H54 (cell line): ENCODE measurements around the gene STX1B.

ENCODE experiments used
- DNase-seq: peaks from one replicate; pipeline ENCODE4 v3.0.0; 2011; ENCODE audit warnings: low spot score, mixed read lengths; ENCODE audit not compliant: insufficient read length
- FAIRE-seq: peaks from 3 replicates; lab custom pipeline; 2011; peaks lifted over from hg19 to GRCh38; lab: Jason Lieb, UNC
- POLR2A ChIP-seq: IDR thresholded peaks from 2 replicates; pipeline ENCODE4 v1.6.1; 2011; ENCODE audit warnings: low read depth, mild to moderate bottlenecking, low read length

STX1B gene

DNA sequence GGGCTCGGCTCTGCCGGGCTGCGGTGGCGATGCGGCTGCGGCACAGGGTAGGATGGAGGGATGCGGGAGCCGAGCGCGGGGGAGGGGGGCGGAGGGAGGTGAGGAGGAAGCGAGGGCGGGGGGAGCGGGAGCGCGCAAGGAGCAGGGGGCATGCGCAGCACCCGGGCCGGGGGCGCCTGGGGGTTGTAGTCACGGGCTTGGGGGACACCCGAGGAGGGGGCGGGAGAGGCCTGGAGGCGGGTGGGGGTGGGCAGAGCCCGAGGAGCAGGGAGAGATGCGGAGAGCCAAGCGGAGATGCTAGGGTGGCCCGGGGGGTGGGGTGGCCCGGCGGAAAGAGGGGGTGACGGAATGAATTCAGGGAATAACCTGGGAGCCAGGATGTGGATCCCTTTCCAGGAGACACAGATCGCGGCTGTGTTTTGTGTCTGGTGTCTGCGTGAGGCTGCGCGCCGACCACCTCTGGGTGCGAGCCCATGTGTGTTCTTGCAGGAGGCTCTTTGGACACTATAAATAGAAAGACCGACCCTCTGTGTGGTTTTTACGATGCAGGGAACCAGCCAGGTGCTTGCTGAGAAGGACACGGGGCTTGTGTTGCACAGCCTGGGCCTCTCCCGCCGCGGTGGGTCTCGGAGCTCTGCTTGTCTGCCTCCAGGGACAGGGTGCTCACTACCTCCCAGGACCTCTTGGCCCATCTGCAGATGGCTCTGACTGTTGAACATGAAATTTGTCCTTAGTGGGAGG is at the start of gene STX1B:
Gene STX1B, minus strand, starts transcription at position 54 of the 741 bp plus-strand sequence. CDS start 242 bp downstream, outside the sequence.
- FAIRE-seq: no peak
- DNase-seq: no peak
- TF ChIP-seq POLR2A: 0 out of 2 replicates have a peak, but pooled peaks have one; percentile 12

DNA sequence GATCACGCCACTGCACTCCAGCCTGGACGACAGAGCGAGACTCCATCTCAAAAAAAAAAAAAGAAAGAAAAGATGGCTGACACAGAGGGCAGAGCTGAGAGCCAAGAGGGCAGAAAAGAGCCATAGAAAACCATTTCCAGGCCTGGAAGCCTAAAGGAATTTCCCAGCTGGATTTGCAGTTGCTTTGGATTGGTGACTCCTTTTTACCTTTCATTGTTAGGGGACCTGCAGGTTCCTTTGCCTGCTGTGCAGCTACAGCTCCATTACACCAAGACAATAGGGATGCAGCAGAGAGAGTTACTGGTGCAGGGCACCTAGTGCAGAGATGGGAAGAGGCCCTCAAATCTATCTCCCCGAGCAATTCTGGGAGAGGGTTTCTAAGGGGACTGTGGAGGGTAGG is 45.2 kb upstream of the STX1B start:
- DNase-seq: no peak
- FAIRE-seq: no peak
- no peak for TF ChIP-seq POLR2A

DNA sequence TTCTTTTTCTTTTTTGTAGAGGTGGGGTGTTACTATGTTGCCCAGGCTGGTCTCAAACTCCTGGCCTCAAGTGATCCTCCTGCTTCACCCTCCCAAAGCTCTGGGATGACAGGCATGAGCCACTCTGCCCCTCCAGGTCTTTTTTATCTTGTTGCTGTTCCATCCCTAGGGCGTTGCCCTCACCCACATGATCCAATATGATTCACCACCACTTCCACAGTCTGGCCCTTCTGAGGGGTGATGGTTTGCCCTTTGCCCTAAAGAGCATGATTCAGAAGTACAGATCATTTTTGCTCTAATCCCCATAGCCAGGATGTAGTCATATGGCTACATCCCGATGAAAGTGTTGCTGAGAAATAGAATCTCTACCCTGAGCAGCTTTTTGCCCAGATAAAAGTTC is 41.7 kb upstream of the STX1B start:
- FAIRE-seq (peak; percentile 93), DNase-seq (peak; percentile 91)

DNA sequence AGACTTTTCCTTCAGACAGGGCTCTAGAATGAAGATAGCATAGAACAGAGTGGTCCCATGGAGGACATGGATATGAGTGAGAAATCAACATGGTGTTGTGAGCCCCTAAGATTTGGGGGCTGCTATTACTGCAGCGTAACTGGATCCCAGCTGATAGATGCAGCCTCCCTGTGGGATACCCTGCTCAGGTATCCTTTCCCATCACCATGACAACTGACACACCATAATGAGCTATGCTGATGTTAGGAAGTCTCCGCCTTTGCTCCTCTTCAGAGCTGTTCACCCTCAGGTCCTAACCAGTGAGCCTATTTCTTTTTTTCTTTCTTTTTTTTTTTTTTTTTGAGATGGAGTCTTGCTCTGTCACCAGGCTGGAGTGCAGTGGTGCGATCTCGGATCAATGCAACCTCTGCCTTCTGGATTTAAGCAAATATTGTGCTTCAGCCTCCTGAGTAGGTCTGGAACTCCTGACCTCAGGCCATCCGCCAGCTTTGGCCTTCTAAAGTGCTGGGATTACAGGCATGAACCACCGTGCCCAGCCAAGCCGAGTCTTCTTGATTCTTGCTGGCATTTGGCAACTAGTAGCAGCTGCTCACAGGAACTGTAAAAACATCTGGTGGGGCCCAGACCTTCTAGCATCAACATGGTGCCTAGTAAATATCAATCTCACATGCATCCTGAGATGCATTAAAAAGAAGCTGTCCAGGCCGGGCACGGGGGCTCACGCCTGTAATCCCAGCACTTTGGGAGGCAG is 40.0 kb upstream of the STX1B start:
- no peak for TF ChIP-seq POLR2A
- no peak for FAIRE-seq
- no peak for DNase-seq

More for the DNA sequence above, 41.7 kb upstream of the STX1B start:
- no peak for TF ChIP-seq POLR2A

DNA sequence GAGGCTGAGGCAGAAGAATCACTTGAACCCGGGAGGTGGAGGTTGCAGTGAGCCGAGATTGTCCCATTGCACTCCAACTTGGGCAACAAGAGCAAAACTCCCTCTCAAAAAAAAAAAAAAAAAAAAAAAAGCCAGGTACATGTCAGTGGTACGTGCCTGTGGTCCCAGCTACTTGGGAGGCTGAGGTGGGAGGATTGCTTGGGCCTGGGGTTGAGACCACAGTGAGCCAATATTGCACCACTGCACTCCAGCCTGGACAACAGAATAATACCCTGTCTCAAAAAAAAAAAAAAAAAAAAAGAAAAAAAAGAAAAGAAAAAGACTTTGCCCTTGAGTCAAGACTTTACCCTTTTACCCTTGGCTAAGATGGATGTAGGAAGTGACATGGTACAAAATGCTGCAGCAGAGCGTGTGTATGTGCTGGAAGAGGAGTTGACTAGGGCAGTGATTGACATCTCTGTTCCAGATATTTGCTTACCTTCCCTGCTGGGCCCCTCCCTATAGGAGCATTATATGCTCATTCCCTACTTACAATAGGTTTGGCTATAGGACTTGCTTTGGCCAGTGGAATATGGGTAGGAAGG is 33.6 kb upstream of the STX1B start:
- DNase-seq (no peak), FAIRE-seq (no peak)
- TF ChIP-seq POLR2A: no peak

DNA sequence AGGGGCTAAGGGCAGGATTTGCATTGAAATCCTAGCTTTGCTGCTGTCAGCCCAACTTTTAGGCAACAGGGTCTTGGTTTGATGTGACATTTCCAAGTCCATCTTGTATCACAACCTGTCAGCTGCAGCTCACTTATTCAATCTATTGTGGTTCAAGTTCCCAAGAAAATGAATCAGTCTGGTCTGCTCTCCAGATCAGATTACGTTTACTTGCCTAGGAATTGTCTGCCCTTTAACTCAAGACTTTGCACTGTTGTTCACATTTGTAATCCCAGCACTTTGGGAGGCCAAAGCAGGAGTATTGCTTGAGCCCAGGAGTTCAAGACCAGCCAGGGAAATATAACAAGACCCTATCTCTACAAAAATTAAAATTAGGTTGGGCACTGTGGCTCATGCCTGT is 32.9 kb upstream of the STX1B start:
- no peak for TF ChIP-seq POLR2A
- no peak for FAIRE-seq
- no peak for DNase-seq

DNA sequence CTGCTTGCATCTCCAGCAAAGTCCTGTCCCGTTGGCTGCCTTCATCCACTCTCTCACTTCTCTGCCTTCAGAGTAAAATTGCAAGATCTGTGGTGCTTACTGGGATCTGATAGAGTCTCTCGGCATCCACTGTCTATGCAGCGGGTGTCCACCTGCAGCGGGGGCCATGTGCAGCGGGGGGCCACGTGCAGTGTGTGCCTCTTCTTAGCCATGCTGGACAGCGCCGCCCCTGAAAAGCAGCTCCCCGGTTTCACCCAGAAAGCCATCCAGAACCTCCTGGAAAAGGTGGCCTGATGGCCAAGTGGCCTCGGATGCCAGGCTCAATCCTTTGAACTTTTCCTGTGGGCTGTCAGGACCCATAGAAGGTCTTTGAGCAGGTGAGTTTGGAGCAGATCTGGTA is 32.4 kb upstream of the STX1B start:
- no peak for TF ChIP-seq POLR2A
- DNase-seq (no peak), FAIRE-seq (no peak)

DNA sequence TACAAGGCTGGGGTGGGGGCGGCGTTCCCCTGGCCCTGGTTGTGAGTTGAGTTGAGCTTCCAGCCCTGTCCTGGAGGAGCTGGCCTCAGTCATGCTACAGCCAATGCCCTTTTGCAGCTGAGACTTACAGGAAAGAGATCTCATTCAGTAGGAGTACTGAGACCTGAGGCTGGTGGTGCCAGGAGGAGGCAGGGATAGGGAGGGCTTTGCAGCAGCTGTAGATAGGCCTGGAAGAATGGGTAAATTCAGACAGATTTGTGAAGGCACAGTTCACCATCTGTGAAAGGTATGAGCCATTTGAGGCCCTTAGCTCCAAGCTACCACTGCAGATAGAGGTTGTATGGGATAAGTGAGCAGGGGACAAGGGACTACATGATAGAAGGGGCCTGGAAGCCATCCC is 28.6 kb upstream of the STX1B start:
- FAIRE-seq: no peak
- TF ChIP-seq POLR2A: no peak
- no peak for DNase-seq

DNA sequence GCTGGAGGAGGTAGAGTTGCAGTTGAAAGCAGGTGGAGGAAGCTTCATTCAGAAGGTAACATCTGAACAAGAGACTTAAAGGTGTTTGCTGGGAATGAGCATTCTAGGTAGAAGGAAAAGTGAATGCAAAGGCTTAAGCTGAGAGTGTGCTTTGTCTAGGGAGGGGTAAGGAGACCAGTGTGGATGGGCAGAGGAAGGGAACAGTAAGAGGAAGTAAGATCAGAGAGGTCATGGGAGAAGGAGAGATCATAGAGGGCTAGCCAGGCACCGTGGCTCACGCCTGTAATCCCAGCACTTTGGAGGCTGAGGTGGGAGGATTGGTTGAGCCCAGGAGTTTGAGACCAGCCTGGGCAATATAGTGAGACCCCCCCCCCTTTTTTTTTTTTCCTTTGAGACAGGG is 26.3 kb upstream of the STX1B start:
- FAIRE-seq: no peak

DNA sequence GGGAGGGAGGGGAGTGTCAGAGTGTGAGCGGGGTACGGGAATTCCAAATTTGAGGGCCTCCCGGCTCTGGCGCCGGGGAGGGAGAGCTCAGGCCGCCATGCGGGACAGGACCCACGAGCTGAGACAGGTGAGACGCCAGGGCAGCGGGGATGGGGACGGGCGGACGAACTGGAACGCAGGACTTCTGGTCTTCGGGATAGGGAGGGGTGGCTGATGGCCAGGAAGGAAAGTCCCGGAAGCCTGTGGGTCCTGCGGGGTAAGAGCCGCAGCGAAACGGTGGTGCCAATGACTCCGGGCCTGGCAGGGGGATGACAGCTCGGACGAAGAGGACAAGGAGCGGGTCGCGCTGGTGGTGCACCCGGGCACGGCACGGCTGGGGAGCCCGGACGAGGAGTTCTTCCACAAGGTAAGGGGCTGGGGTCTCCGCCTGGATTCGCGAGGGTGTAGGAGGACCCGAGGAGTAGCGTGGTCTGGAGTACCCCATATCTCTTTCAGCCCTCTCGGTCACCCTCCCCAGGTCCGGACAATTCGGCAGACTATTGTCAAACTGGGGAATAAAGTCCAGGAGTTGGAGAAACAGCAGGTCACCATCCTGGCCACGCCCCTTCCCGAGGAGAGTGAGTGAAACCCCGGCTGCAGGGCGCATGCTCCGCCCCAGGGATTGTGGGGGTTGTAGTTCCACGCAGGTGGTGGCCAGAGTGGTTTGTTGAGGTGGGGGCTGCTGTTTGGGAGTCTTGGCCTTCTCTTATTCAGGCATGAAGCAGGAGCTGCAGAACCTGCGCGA is 23.5 kb upstream of the STX1B start:
- TF ChIP-seq POLR2A: 0 out of 2 replicates have a peak, but pooled peaks have one; percentile 18
- peak; percentile 95 for DNase-seq
- FAIRE-seq: no peak

More for the DNA sequence above, 26.3 kb upstream of the STX1B start:
- no peak for DNase-seq
- TF ChIP-seq POLR2A: no peak

DNA sequence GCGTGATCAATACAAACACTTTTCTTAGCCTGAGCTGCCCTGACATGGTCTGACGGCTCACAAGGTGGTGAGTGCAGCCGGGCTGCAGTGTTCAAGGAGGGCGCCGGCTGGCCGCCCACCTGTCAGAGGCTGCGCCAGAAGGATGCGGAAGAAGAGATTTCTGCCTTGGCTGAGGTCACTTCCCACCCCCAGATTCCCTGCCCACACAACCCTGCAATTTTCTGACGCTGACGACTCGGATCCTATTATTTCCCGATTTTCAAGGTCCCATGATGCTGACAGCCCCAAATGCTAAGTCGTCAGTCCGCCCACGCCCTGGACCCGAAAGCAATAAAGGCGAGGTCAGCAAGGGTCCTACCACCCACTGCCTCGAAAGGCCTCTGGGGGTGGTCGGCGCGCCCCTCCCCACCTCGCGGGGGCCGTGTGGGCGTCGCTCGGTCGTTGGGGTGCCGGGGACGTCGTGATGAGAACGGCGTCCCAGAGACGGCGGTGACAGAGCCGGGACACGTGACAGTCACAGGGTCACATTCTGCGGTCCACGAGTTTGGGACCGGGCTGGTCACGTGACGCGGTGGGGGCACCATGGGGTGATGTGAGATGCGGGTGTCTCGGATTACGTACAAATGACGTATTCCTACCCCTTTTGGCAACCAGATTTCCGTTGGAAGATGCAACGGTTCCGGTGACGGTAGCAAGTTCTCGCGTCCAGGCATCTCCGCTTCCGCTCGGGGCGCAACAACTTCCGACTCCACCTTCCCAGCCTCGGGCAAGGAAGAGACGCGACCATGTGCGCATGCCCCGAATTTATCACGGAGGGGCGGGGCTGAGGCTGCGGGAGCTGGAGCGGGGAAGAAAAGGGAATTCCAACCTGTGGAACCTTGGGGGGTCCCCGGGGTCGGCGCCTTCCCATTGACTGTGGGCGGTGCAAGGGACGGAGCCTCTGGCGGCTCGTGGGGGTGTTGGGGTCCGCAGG is 22.6 kb upstream of the STX1B start, which contains the start of gene STX4:
Gene STX4, plus strand, starts transcription at position 823 of the 973 bp plus-strand sequence. CDS start 248 bp downstream, outside the sequence.
- DNase-seq: peak; percentile 88
- TF ChIP-seq POLR2A: peak; percentile 34
- peak; percentile 90 for FAIRE-seq

DNA sequence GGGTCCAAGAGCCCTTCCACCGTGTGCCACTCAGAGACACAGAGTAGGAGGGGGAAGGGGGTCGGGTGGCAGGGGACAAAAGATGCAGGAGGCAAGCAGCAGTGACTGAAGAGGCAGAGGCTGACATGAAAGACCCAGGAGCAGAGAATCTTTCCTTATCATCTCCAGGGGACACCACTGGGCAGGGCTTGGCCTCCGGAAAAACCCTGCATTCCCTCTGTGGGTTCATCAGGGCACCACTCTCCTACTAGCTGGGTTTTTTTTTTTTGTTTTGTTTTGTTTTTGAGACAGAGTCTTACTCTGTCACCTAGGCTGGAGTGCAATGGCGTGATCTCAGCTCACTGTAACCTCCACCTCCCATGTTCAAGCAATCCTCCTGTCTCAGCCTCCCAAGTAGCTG is 20.8 kb upstream of the STX1B start:
- DNase-seq: no peak
- TF ChIP-seq POLR2A: no peak
- no peak for FAIRE-seq

DNA sequence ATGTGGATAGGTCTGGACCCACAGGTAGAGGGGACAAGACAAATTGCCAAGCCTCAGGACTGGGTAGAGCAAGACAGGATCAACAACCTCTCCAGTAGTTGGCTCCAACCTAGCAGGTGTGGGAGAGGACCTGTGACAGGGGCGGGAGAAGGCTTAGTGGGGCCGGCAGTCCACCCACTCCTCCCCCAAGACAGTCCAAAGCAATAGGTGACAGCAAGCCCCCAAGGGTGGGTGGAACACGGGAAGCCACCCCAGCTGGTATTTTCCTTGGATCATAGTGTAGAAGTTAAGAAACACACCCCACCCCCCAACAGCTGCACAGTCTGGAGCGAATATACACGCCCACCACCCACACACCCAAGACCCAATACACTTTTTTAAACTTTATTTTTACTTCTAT is 18.8 kb upstream of the STX1B start:
- DNase-seq (no peak), FAIRE-seq (no peak)
- no peak for TF ChIP-seq POLR2A
